GM23248 (cell line): ENCODE results near the gene NDUFB10.

ENCODE experiments used
- EZH2 ChIP-seq: fragments of 200-600 bp; sonication (generic); IDR thresholded peaks from 2 replicates; pipeline ENCODE4 v1.6.1; 2018; ENCODE audit warnings: antibody characterized with exemption, mild to moderate bottlenecking; ENCODE audit not compliant: insufficient read depth, poor library complexity, severe bottlenecking
- EZH2phosphoT487 ChIP-seq: fragments of 200-600 bp; sonication (generic); IDR thresholded peaks from 2 replicates; pipeline ENCODE4 v1.6.1; 2018; ENCODE audit warnings: antibody characterized with exemption, moderate library complexity, mild to moderate bottlenecking, low read depth; ENCODE audit not compliant: insufficient read depth

DNA sequence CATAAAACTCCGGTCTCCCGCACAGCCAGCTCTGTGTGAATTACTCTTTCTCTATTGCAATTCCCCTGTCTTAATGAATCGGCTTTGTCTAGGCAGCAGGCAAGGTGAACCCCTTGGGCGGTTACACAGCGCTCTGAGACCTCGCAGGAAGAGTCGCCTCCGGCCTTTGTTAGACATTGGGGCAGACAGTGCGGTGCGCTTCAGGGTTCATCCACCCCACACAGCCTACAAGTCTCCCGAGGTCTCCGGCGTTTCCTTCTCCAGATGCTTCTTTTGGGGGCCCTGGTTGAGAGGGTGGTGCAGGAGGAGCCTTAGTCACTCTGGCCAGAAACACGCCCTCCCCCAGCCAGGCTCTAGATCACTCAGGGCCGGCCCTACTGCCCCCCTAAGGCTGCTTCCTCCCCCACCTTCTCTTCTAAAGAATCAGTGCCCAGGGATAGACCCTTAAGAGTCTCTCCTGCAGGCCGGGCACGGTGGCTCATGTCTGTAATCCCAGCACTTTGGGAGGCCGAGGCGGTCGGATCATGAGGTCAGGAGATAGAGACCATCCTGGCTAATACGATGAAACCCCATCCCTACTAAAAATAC is 14.6 kb upstream of the NDUFB10 start:
- TF ChIP-seq EZH2 (no peak), EZH2phosphoT487 (no peak)
